Measurements from ENCODE around the gene TIPARP. TPM values are rescaled to one million over a fixed set of nuclear protein-coding genes. Genes with fewer than 3 reads are reported as not detected.

Gene TIPARP
- total and polyA plus RNA-seq, 12 donors: 13.8 to 74.6 (median 23.1) TPM

GRCh38 chr3:156657440-156657839, 16.9 kb upstream of the TIPARP start:
- ATAC-seq: no peak
- Histone ChIP-seq H3K36me3 (no peaks in the 10 kb centered on the region), H3K27ac (no peak overlapping the region), H3K4me1 (peaks cover 0 to 6% (median 0%) of the 10 kb centered on the region in 9 donors), H3K4me3 (no peak overlapping the region), H3K9me3 (no peaks in the 10 kb centered on the region), H3K27me3 (no peaks in the 10 kb centered on the region)
- TF ChIP-seq CTCF (IDR thresholded peaks at IDR 0.05): no peak
- intact Hi-C loops (cut with DNase I): no loop called here
- no peak for DNase-seq
- WGBS, 2 donors: 96 to 97% methylated on average over 2 of the region's 2 CpGs

- ATAC-seq (no peak), DNase-seq (no peak)
- Histone ChIP-seq H3K27me3 (no peaks in the 10 kb centered on the region), H3K27ac (no peak overlapping the region), H3K4me3 (no peak overlapping the region), H3K4me1 (peaks cover 0 to 6% (median 0%) of the 10 kb centered on the region in 9 donors), H3K9me3 (no peaks in the 10 kb centered on the region), H3K36me3 (no peaks in the 10 kb centered on the region)
- WGBS, 2 donors: 91% methylated on average over 4 of the region's 4 CpGs
- no peak for TF ChIP-seq CTCF (IDR thresholded peaks at IDR 0.05)
- intact Hi-C loops (cut with DNase I): no loop called here
These were observed 16.3 kb upstream of the TIPARP start for GRCh38 chr3:156657862-156658731.

GRCh38 chr3:156658732-156659090, 15.7 kb upstream of the TIPARP start:
- H3K27me3 ChIP-seq: no peaks in the 10 kb centered on the region
- peaks cover 0 to 11% (median 0%) of the 10 kb centered on the region in 9 donors for H3K4me1 ChIP-seq
- 92 to 93% methylated on average over 1 of the region's 1 CpG for WGBS, 2 donors
- no peak for TF ChIP-seq CTCF (IDR thresholded peaks at IDR 0.05)
- no peak for ATAC-seq
- H3K27ac ChIP-seq: no peak overlapping the region
- H3K4me3 ChIP-seq: no peak overlapping the region
- H3K36me3 ChIP-seq: no peaks in the 10 kb centered on the region
- no peaks in the 10 kb centered on the region for H3K9me3 ChIP-seq
- DNase-seq: no peak
- intact Hi-C loops (cut with DNase I): no loop called here

GRCh38 chr3:156659260-156659659, 15.1 kb upstream of the TIPARP start:
- no peak for DNase-seq
- intact Hi-C loops (cut with DNase I): no loop called here

More at GRCh38 chr3:156659260-156659659, 15.1 kb upstream of the TIPARP start:
- Histone ChIP-seq H3K4me3 (no peak overlapping the region), H3K27ac (no peak overlapping the region), H3K27me3 (no peaks in the 10 kb centered on the region), H3K4me1 (peaks cover 0 to 17% (median 0%) of the 10 kb centered on the region in 9 donors), H3K36me3 (no peaks in the 10 kb centered on the region), H3K9me3 (no peaks in the 10 kb centered on the region)
- ATAC-seq: no peak
- no peak for TF ChIP-seq CTCF (IDR thresholded peaks at IDR 0.05)

Measured in heart right ventricle (tissue), 16 donors.